ENCODE data around the gene TEX48. TPM values are rescaled to one million over a fixed set of nuclear protein-coding genes. Genes with fewer than 3 reads are reported as not detected.

TEX48 gene
- total and polyA plus RNA-seq, 10 of the 15 experiments (the other 5 are each of a cell fraction or from before 2014, with no cell fraction given), result not detected

GRCh38 chr9:114697951-114698351 is 16.0 kb upstream of the TEX48 start:
- Histone ChIP-seq H3K9ac (ENCODE audit: control insufficient read depth, insufficient read depth, low read length) (no peak overlapping the region), H3K4me3 (0 out of 2 replicates have a peak overlapping the region, but pooled peaks have one; percentile 2), H3K27me3 (replicated peaks in 1 of 2; ENCODE audit: control insufficient read depth in 2 of 2, insufficient read depth in 2 of 2, low read length in 1 of 2) (peaks cover 3 to 8% of the 10 kb centered on the region in 2 experiments; a peak in 3 of 4 replicates), H3K9me3 (replicated peaks; ENCODE audit: control insufficient read depth, insufficient read depth, low read length) (peaks cover 10% of the 10 kb centered on the region), H4K20me1 (ENCODE audit: control insufficient read depth, insufficient read depth) (no peaks in the 10 kb centered on the region; the same call in 1 of the 2 replicates), H3K36me3 (ENCODE audit: control insufficient read depth in 2 of 2, insufficient read depth in 2 of 2, low read length in 1 of 2) (no peaks in the 10 kb centered on the region), H3K4me1 (ENCODE audit: control insufficient read depth, insufficient read depth, low read length) (peaks cover 39% of the 10 kb centered on the region), H3K79me2 (ENCODE audit: control insufficient read depth, insufficient read depth, low read length) (no peaks in the 10 kb centered on the region), H3K4me2 (ENCODE audit: control insufficient read depth, insufficient read depth) (peak overlapping the region; percentile 76), H3K27ac (ENCODE audit: control insufficient read depth, insufficient read depth) (peak overlapping the region; percentile 14), H2AFZ (ENCODE audit: control insufficient read depth, low read depth, low read length) (no peak overlapping the region)
- in situ Hi-C loops (cut with MboI) (no loop called here), intact Hi-C loops (cut with micrococcal nuclease; ENCODE audit: unreplicated experiment) (loop anchor here (10.0 kb wide), 2 partner anchors 507 to 717 kb away; no protein-coding TSS in a partner anchor)
- ChIA-PET SMC1A (ENCODE audit: uncharacterized antibody, unreplicated experiment) (interaction anchor here (0.5 to 1.3 kb wide), 4 partner anchors 12 to 524 kb away, joined by 3 to 5 read pairs (median 4); no protein-coding TSS in a partner anchor), RAD21 (ENCODE audit: unreplicated experiment) (no interaction called here), CTCF (interaction anchor here (1.1 to 3.6 kb wide), 3 partner anchors 16 to 37 kb away, joined by 3 to 18 read pairs (median 3); partner anchors contain the start of gene TEX48), POLR2A (no interaction called here)
- DNase-seq (ENCODE audit: low read depth, low spot score) (peak; percentile 16), ATAC-seq (peak; percentile 68), FAIRE-seq (peak; percentile 49)
- BruUV-seq (replicated peaks), result no TSS peak
- 1% methylated on average over 4 of the region's 4 CpGs for WGBS (ENCODE audit: insufficient coverage, insufficient replicate concordance, low lambda C conversion rate, missing lambda C conversion rate)
- TF ChIP-seq, protein P1, sequence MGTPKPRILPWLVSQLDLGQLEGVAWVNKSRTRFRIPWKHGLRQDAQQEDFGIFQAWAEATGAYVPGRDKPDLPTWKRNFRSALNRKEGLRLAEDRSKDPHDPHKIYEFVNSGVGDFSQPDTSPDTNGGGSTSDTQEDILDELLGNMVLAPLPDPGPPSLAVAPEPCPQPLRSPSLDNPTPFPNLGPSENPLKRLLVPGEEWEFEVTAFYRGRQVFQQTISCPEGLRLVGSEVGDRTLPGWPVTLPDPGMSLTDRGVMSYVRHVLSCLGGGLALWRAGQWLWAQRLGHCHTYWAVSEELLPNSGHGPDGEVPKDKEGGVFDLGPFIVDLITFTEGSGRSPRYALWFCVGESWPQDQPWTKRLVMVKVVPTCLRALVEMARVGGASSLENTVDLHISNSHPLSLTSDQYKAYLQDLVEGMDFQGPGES (IDR thresholded peaks at IDR 0.05), result no peak
- TF ChIP-seq ZNF207 (IDR thresholded peaks at IDR 0.05; ENCODE audit: borderline replicate concordance), result no peak
- TF ChIP-seq ATF7 (IDR thresholded peaks at IDR 0.05; ENCODE audit: low read depth), result 0 out of 2 replicates have a peak, but pooled peaks have one; percentile 33
- TF ChIP-seq, protein P2, sequence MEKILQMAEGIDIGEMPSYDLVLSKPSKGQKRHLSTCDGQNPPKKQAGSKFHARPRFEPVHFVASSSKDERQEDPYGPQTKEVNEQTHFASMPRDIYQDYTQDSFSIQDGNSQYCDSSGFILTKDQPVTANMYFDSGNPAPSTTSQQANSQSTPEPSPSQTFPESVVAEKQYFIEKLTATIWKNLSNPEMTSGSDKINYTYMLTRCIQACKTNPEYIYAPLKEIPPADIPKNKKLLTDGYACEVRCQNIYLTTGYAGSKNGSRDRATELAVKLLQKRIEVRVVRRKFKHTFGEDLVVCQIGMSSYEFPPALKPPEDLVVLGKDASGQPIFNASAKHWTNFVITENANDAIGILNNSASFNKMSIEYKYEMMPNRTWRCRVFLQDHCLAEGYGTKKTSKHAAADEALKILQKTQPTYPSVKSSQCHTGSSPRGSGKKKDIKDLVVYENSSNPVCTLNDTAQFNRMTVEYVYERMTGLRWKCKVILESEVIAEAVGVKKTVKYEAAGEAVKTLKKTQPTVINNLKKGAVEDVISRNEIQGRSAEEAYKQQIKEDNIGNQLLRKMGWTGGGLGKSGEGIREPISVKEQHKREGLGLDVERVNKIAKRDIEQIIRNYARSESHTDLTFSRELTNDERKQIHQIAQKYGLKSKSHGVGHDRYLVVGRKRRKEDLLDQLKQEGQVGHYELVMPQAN (conservative IDR thresholded peaks at IDR 0.05), result no peak
- no peak for TF ChIP-seq ZNF622 (IDR thresholded peaks at IDR 0.05)
- no peak for TF ChIP-seq NFXL1 (IDR thresholded peaks at IDR 0.05; ENCODE audit: borderline replicate concordance)
- TF ChIP-seq ATF2 (IDR thresholded peaks at IDR 0.05; ENCODE audit: low read length), result peak; percentile 59; the same call in 1 of the 2 replicates
- TF ChIP-seq, protein P3, sequence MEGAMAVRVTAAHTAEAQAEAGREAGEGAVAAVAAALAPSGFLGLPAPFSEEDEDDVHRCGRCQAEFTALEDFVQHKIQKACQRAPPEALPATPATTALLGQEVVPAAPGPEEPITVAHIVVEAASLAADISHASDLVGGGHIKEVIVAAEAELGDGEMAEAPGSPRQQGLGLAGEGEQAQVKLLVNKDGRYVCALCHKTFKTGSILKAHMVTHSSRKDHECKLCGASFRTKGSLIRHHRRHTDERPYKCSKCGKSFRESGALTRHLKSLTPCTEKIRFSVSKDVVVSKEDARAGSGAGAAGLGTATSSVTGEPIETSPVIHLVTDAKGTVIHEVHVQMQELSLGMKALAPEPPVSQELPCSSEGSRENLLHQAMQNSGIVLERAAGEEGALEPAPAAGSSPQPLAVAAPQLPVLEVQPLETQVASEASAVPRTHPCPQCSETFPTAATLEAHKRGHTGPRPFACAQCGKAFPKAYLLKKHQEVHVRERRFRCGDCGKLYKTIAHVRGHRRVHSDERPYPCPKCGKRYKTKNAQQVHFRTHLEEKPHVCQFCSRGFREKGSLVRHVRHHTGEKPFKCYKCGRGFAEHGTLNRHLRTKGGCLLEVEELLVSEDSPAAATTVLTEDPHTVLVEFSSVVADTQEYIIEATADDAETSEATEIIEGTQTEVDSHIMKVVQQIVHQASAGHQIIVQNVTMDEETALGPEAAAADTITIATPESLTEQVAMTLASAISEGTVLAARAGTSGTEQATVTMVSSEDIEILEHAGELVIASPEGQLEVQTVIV (IDR thresholded peaks at IDR 0.05; ENCODE audit: borderline replicate concordance, partially characterized antibody), result no peak
- peak; percentile 53; the same call in 1 of the 2 replicates for TF ChIP-seq BCL11A (IDR thresholded peaks at IDR 0.05; ENCODE audit: low read depth, low read length)
- peak; percentile 94 for TF ChIP-seq POU2F2 (IDR thresholded peaks at IDR 0.05; ENCODE audit: borderline replicate concordance, low read depth, low read length)
- peak; percentile 91 for TF ChIP-seq RUNX3 (IDR thresholded peaks at IDR 0.05; ENCODE audit: low read length)
- peak; percentile 50 to 51; a peak in 3 of 4 replicates for TF ChIP-seq IKZF2 (IDR thresholded peaks at IDR 0.05)
- TF ChIP-seq MEF2A (IDR thresholded peaks at IDR 0.05; ENCODE audit: insufficient read depth, low read depth, low read length), result 0 out of 2 replicates have a peak, but pooled peaks have one; percentile 44
- peak; percentile 70; the same call in 1 of the 2 replicates for TF ChIP-seq MTA2 (IDR thresholded peaks at IDR 0.05; ENCODE audit: low read depth)
- peak; percentile 82 for TF ChIP-seq JUNB (IDR thresholded peaks at IDR 0.05)
- peak; percentile 16; the same call in 1 of the 2 replicates for TF ChIP-seq CREB1 (IDR thresholded peaks at IDR 0.05; ENCODE audit: low read depth)
- TF ChIP-seq ZNF384 (IDR thresholded peaks at IDR 0.05; ENCODE audit: borderline replicate concordance, low read depth, low read length), result no peak
- TF ChIP-seq CBFB (IDR thresholded peaks at IDR 0.05; ENCODE audit: low read depth), result peak; percentile 49; the same call in 1 of the 2 replicates
